HG03457 (cell line): ENCODE measurements around the gene RBM4B.
"Not testable (repeated sequence)": the region's sequence is repeated elsewhere in the genome, so short reads cannot be mapped to it uniquely, and the experiment has no call there.

ENCODE experiments used
- ATAC-seq: cut with Tn5 transposase; IDR thresholded peaks from one replicate; pipeline ENCODE4 v1.9.1; 2021; ENCODE audit warnings: moderate number of reproducible peaks; ENCODE audit not compliant: unreplicated experiment

Gene RBM4B

DNA sequence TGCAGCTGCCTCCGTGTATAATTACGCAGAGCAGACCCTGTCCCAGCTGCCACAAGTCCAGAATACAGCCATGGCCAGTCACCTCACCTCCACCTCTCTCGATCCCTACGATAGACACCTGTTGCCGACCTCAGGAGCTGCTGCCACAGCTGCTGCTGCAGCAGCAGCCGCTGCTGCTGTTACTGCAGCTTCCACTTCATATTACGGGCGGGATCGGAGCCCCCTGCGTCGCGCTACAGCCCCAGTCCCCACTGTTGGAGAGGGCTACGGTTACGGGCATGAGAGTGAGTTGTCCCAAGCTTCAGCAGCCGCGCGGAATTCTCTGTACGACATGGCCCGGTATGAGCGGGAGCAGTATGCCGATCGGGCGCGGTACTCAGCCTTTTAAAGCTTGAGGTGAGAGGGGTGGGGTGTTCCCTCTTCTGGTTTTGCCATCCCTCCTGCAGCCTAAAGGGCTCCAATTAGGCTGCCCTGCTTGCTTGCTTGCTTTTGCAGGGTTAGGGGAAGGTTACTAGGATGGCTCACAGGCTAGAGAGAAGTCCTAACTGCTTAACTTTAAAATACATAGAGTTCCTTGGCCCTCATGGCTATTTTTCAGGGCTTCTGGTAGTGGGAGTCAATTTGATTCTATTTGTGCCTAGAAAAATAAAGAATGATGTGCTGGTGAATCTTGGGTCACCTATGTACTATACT lies 33.8 kb downstream of the RBM4B start:
- ATAC-seq: no peak

DNA sequence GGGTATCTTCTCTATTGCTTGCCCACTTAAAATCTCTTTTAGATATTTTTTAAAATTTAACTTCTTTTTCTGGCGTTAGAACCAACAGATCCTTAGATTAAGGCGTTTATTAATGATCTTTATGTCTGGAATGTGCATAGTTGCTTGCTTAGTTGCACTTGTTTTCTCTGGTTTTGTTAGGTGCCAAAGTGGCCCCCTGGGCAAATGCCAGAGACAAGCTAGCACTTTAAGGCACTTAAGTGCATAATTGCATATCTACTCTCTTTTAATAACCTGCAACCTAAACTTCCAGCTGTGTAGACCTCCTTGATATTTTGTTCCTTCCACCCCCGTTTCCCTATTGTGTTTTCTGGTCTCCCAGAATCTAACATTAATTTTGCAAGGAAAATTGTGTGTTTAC lies 35.9 kb downstream of the RBM4B start:
- ATAC-seq: no peak

GRCh38 chr11:66639814-66640340 lies 37.8 kb downstream of the RBM4B start:
- not testable (repeated sequence) for ATAC-seq

DNA sequence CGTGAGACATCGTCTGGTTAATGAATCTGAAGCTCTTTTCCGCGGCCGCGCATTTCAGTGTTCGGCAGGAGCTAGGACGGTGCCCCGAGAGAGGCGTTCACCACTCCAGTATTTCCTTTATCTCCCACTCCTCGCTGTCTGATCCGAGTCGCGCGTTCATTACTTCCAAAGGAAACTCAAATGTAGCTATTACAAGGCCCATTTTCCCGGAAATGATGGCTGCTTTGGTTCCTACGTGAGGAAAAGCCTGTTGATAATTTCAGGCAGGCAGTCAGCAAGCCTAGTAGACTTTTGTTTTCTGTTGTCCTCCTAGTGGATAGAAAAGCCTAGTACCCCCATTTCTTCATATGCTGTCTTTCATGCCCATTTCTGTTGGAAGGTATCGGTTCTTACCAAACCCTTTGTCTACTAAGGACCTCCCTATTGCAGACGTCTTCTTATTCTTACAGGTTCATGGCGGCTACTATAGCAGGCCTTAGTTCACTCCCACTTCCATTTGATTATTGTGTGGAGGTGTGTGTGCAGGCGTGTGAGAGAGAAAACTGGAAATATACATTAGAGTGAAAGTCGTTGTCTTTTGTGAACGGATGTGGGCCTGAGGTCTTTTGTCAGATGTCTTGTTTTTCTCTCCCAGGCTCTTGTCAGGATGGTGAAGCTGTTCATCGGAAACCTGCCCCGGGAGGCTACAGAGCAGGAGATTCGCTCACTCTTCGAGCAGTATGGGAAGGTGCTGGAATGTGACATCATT lies 38.4 kb downstream of the RBM4B start:
- ATAC-seq: no peak

DNA sequence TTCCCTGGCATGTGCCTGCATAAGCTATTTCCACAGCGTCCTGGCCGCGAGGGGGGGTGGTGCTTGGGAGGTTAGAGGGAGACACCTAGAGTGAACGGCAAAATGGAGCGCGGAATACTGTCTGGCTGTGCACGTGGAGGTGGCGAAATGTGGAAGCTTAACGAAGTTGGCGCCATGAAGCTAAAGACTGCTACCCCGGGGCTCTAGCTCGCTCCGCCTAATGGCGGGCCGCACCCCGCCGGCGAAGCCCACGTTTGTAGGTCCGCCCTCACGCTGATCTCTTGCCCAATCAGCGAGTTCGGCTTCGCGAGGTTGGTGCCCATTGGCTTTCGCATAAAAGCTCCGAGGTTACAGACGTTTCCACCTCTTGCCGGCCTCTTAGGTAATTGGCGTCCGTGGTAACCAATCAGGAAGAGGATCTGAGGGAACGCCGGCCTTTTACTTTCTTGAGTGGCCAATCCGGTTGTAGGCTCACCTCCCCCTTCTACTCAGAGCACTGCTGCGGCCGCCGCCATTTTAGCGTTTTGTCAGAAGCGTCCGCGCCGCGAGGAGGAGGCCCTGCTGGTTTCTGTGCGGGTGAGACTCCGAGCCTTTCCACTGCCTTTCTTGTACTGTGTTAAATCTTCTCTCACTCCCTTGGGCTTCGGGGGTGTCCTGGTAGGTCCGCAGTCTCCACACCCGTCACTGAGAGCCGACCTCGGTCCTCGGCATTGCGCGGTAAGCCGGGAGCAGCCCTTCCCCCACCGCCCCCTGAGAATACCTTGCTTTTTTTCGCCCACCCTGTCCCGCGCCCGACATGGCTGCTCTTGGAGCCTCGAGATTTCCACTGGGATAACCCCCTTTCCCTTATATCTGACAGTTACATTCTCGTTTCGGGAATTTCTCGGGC lies 39.3 kb downstream of the RBM4B start, which contains the start of gene RBM4:
TSS of gene RBM4 (plus strand) at position 527 of the 889 bp plus-strand sequence. CDS start 1,009 bp downstream, outside the sequence.
- peak; percentile 88 for ATAC-seq

DNA sequence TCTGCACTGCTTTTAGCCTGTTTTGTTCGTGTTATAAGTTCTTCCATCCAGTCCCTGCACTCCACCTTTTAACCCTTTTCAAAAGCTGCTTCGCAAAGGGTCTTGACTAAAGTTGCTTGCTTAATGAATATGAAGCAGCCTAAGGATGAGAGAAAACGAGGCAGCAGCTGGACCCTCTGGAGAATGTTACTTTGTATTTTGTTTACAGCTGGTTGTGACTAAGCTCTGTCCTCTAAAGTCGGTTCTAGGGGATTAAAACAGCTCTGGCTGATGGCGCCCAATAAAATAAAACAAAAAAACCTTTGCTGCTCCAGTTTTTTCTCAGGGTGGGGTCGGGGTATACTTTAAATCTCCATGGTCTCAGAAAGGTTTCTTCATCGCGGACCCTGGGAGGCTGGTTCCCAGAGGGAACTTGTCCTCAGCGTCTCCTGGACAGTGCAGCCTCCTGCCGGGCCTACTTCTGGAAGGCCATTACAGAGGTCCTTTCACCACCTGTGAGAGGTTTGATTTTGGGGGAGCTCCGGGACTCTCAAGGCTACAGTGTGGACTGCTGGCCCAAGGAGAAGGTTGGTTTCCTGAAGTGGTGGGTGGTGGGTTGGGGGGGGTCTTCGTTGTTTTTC lies 40.0 kb downstream of the RBM4B start:
- no peak for ATAC-seq

- no peak for ATAC-seq
Observed at GRCh38 chr11:66636411-66636810, 41.3 kb downstream of the RBM4B start.

DNA sequence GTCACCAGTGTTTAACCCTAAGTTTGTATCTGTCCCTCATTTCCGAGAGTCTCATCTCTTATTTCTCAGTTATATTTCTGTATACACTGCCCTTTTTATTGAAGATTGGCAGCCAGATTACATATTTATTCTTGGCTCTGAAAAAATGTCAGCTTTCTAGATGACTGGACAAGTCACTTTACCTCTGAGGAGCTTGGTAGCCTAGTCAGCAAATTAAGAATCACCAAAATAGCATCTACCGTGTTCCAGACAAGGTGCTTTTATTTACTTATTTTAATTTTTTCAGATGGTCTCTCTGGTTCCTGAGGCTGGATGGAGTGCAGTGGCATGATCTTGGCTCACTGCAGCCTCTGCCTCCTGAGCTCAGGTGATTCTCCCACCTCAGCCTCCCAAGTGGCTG lies 44.7 kb downstream of the RBM4B start:
- ATAC-seq: no peak

DNA sequence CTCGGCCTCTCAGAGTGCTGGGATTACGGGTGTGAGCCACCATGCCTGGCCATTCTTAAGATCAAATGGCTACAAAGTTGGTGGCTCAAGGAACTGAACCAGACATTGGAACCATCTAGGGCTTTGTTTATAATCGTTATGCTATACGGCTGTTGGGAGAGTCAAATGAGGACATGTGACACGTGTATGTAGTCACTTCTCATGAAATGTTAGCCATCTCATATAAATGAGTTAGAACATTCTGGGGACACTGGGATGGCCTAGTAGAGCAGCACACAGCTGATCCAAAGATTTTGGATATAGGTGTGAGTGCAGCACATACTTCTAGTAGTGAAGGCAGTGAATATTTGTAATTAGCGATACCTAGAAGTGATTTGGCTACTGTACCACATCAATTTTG lies 45.8 kb downstream of the RBM4B start:
- ATAC-seq: no peak

- no peak for ATAC-seq
Observed at GRCh38 chr11:66629356-66629755, 48.3 kb downstream of the RBM4B start.

DNA sequence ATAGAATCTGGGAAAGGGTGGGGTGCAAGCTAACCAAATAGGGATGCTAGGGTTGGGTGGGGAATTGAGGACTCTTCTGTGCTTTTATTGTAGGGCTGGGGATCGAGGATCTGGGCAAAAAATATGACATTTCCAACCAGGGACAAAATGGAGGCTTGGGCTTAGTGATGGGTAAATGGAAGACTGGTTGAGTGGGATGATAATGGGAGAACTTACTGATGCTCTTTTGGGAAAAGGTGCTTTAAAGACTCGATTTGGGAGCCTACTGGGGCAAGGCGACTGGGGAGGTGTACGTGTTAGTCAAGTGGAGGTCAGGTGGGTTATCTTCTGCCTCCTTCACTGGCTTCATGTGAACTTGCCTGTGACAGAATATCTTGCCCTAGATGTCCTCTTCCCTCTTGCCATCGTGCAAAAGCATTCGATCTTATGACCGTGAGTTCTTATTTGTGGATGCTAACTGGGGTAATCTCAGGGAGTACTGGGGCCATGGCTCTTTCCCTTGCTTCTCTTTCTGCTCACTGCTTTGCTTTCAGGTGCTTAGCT lies 49.6 kb downstream of the RBM4B start:
- ATAC-seq: no peak

- no peak for ATAC-seq
Observed at GRCh38 chr11:66626926-66627325, 50.8 kb downstream of the RBM4B start.

DNA sequence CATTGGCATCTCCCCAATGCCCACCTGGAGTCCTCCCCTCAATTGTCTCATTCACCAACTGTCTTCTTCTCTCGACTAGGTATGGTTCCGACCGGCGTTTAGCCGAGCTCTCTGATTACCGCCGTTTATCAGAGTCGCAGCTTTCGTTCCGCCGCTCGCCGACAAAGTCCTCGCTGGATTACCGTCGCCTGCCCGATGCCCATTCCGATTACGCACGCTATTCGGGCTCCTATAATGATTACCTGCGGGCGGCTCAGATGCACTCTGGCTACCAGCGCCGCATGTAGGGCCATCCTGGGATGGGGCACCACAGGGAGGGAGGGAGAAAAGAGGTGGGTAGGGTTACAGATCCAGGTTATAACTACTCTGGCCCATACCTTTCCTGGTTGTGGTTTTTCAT lies 51.3 kb downstream of the RBM4B start:
- no peak for ATAC-seq

DNA sequence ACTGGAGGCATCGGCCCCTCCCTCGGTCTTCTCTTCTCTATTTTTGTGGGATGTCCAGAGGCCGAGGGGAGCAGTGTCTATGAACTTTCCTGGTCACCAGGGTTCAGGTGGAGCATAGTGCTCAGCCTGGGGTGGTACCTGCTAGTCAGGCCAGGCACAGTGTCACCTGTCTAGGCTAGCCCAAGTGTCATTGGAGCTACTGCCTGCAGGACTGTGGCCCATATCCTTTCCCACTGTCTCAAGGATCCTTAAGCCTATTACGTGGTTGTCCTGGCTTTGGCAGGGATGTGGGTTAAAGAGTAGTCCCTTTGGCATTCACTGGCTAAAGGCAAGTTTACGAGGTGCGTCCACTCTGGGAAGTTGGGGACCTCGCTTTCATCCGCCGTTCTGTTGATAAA lies 51.9 kb downstream of the RBM4B start:
- no peak for ATAC-seq

DNA sequence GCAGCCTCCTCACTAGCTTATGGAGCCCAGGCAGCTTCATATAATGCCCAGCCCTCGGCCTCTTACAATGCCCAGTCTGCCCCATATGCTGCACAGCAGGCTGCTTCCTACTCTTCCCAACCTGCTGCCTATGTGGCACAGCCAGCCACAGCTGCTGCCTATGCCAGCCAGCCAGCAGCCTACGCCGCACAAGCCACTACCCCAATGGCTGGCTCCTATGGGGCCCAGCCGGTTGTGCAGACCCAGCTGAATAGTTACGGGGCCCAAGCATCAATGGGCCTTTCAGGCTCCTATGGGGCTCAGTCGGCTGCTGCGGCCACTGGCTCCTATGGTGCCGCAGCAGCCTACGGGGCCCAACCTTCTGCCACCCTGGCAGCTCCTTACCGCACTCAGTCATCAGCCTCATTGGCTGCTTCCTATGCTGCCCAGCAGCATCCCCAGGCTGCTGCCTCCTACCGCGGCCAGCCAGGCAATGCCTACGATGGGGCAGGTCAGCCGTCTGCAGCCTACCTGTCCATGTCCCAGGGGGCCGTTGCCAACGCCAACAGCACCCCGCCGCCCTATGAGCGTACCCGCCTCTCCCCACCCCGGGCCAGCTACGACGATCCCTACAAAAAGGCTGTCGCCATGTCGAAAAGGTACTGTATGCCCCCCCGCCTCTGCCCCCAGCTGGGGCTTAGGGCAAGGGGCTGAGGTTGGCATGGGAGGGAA lies 52.5 kb downstream of the RBM4B start:
- ATAC-seq: no peak

- no peak for ATAC-seq
Observed at GRCh38 chr11:66624450-66624849, 53.2 kb downstream of the RBM4B start.

DNA sequence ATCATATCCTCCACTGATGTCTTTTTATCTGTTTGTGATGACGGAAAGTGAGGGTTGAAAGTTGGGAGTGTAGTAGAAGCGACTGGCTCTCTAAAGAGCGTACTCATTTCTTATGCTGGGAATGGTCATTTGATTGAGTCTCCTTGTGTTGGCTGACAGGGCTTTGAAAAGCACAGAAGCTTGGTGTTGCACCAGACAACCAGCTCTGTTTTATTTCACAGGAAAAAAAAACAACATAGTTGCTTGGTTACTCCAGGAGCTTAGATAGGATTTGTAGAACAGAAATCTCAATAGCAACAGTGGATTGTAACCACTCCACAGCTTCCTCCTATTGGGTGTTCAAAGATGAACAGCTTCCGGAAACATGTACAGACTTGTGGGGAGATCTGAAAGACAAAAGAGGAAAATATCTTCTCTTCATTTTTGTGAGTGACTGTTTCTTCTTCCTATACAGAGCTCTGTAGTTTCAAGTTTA lies 58.6 kb downstream of the RBM4B start:
- no peak for ATAC-seq

DNA sequence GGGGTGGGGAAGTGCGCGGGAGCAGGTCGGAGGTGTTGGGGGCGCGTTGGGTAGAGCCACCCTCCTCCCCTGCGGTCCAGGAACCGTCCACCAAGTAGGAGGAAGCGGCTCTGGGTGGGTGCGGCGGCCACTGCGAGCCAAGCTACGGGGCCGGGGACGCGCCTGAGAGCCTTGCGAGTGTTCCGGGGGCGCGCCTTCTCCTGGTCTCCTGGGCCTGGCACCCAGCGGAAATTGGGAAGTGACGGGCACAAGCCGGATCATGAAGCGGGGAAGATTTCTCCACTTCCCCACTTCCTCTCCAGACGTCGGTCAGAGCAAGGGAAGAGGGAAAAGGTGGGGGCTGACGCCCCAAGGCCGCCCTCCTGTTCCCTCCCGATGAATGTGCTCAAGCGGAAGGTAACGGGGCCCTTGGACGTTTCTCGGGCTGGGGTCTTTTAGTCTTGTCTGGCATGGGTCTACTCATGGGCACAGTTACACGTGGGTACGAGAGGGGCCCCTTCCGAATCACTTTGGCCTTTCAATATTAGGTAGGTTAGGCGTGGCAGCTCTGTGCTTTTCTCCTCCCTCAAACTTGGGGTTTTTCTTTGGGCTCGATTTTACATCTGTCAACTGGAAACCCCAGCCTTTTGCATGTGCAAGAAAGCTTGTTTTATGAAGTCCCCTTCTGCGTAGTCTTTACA lies 60.4 kb downstream of the RBM4B start:
- ATAC-seq: no peak
